ENCODE results near the gene WDR46.
A peak's percentile ranks its signal among the peaks of the same experiment; 100 is the strongest.

WDR46 gene

GRCh38 chr6:33313709-33314514 is 24.9 kb upstream of the WDR46 start, which contains the start of gene TAPBP:
TSS of gene TAPBP (minus strand) at chr6:33314078. CDS start at chr6:33314041, 37 bp downstream.
- DNase-seq (ENCODE audit: low read depth in 2 of 2): peak; percentile 81 to 87

- DNase-seq (ENCODE audit: low read depth in 2 of 2): peak in 1 of 2 donors; percentile 38
Observed at GRCh38 chr6:33313105-33313708, 24.2 kb upstream of the WDR46 start.

GRCh38 chr6:33312361-33313104 is 23.5 kb upstream of the WDR46 start:
- peak in 1 of 2 donors; percentile 66 for DNase-seq (ENCODE audit: low read depth in 2 of 2)

GRCh38 chr6:33306356-33306755 is 17.3 kb upstream of the WDR46 start:
- DNase-seq (ENCODE audit: low read depth in 2 of 2): no peak

- DNase-seq (ENCODE audit: low read depth in 2 of 2): no peak
Observed at GRCh38 chr6:33305052-33305451, 16.0 kb upstream of the WDR46 start.

GRCh38 chr6:33304216-33304615 is 15.2 kb upstream of the WDR46 start:
- DNase-seq (ENCODE audit: low read depth in 2 of 2): no peak

- DNase-seq (ENCODE audit: low read depth in 2 of 2): no peak
Observed at GRCh38 chr6:33301877-33302276, 12.8 kb upstream of the WDR46 start.

GRCh38 chr6:33299237-33299944 is 10.4 kb upstream of the WDR46 start:
- peak; percentile 91 to 93 for DNase-seq (ENCODE audit: low read depth in 2 of 2)

- DNase-seq (ENCODE audit: low read depth in 2 of 2): peak in 1 of 2 donors; percentile 21
Observed at GRCh38 chr6:33298773-33299236, 9.8 kb upstream of the WDR46 start, which contains the start of gene RGL2. TSS of gene RGL2 (minus strand) at chr6:33298942. CDS start at chr6:33298610, 332 bp downstream.

- DNase-seq (ENCODE audit: low read depth in 2 of 2): peak in 1 of 2 donors; percentile 47
Observed at GRCh38 chr6:33297956-33298772, 9.1 kb upstream of the WDR46 start.

- no peak for DNase-seq (ENCODE audit: low read depth in 2 of 2)
Observed at GRCh38 chr6:33297406-33297955, 8.4 kb upstream of the WDR46 start.

GRCh38 chr6:33296797-33297405 is 7.9 kb upstream of the WDR46 start:
- no peak for DNase-seq (ENCODE audit: low read depth in 2 of 2)

- DNase-seq (ENCODE audit: low read depth in 2 of 2): no peak
Observed at GRCh38 chr6:33295621-33296369, 6.8 kb upstream of the WDR46 start.

- DNase-seq (ENCODE audit: low read depth in 2 of 2): no peak
Observed at GRCh38 chr6:33294086-33294823, 5.2 kb upstream of the WDR46 start.

GRCh38 chr6:33292996-33293682 is 4.1 kb upstream of the WDR46 start:
- DNase-seq (ENCODE audit: low read depth in 2 of 2): no peak

- no peak for DNase-seq (ENCODE audit: low read depth in 2 of 2)
Observed at GRCh38 chr6:33290459-33290858, 1.4 kb upstream of the WDR46 start.

GRCh38 chr6:33289784-33290315 is 811 bp upstream of the WDR46 start:
- DNase-seq (ENCODE audit: low read depth in 2 of 2): no peak
